Measurements from ENCODE around the gene PDE4B. TPM values are rescaled to one million over a fixed set of nuclear protein-coding genes. Genes with fewer than 3 reads are reported as not detected.

The PDE4B gene
- total and polyA plus RNA-seq, 9 donors = 1.7 to 8.2 (median 5.1) TPM

- intact Hi-C loops (cut with DNase I) = no loop called here
- no peak overlapping the region for H3K27ac ChIP-seq
- no peaks in the 10 kb centered on the region for H3K27me3 ChIP-seq
- TF ChIP-seq CTCF (IDR thresholded peaks at IDR 0.05) (no peak), POLR2A (IDR thresholded peaks at IDR 0.05) (no peak), EP300 (IDR thresholded peaks at IDR 0.05) (no peak)
- no peaks in the 10 kb centered on the region for H3K9me3 ChIP-seq
- H3K4me3 ChIP-seq = no peak overlapping the region
- DNase-seq = no peak
- H3K4me1 ChIP-seq (ENCODE audit: insufficient read depth) = no peaks in the 10 kb centered on the region
- no peaks in the 10 kb centered on the region for H3K36me3 ChIP-seq
Measured at GRCh38 chr1:66138613-66139012, 345.9 kb downstream of the PDE4B start.

- intact Hi-C loops (cut with DNase I) = no loop called here
- Histone ChIP-seq H3K27ac (no peak overlapping the region), H3K9me3 (no peaks in the 10 kb centered on the region), H3K27me3 (no peaks in the 10 kb centered on the region), H3K4me3 (no peak overlapping the region), H3K4me1 (ENCODE audit: insufficient read depth) (no peaks in the 10 kb centered on the region), H3K36me3 (no peaks in the 10 kb centered on the region)
- 56 to 64% (median 61%) methylated on average over 5 of the region's 5 CpGs for WGBS, 3 donors
- DNase-seq = no peak
- TF ChIP-seq POLR2A (IDR thresholded peaks at IDR 0.05) (no peak), CTCF (IDR thresholded peaks at IDR 0.05) (no peak), EP300 (IDR thresholded peaks at IDR 0.05) (no peak)
Measured at GRCh38 chr1:66140072-66140471, 347.4 kb downstream of the PDE4B start.

GRCh38 chr1:66143651-66144050, 351.0 kb downstream of the PDE4B start:
- 31 to 93% (median 60%) methylated on average over 2 of the region's 2 CpGs for WGBS, 3 donors
- Histone ChIP-seq H3K27ac (no peak overlapping the region), H3K36me3 (no peaks in the 10 kb centered on the region), H3K9me3 (no peaks in the 10 kb centered on the region), H3K27me3 (no peaks in the 10 kb centered on the region), H3K4me1 (ENCODE audit: insufficient read depth) (no peaks in the 10 kb centered on the region), H3K4me3 (no peak overlapping the region)
- intact Hi-C loops (cut with DNase I) = no loop called here
- TF ChIP-seq POLR2A (IDR thresholded peaks at IDR 0.05) = no peak
- no peak for TF ChIP-seq EP300 (IDR thresholded peaks at IDR 0.05)
- no peak for TF ChIP-seq CTCF (IDR thresholded peaks at IDR 0.05)
- no peak for DNase-seq

GRCh38 chr1:66147226-66147835, 354.6 kb downstream of the PDE4B start:
- no peaks in the 10 kb centered on the region for H3K9me3 ChIP-seq
- H3K4me3 ChIP-seq = no peak overlapping the region
- TF ChIP-seq POLR2A (IDR thresholded peaks at IDR 0.05) (no peak), EP300 (IDR thresholded peaks at IDR 0.05) (no peak), CTCF (IDR thresholded peaks at IDR 0.05) (no peak)
- H3K27me3 ChIP-seq = no peaks in the 10 kb centered on the region
- no peaks in the 10 kb centered on the region for H3K4me1 ChIP-seq (ENCODE audit: insufficient read depth)
- H3K27ac ChIP-seq = no peak overlapping the region
- WGBS, 3 donors = 73 to 78% (median 76%) methylated on average over 4 of the region's 4 CpGs
- no peak for DNase-seq
- intact Hi-C loops (cut with DNase I) = no loop called here
- H3K36me3 ChIP-seq = no peaks in the 10 kb centered on the region
